Activated CD4-positive, alpha-beta T cell treated with anti-CD3 and anti-CD28 coated beads, Interleukin-2, amount 10 ng/mL, durations not matched to agents 24 days and 14 days (primary cell): ENCODE results near the gene AKR1B1. TPM values are rescaled to one million over a fixed set of nuclear protein-coding genes. Genes with fewer than 3 reads are reported as not detected.

Experiments
- DNase-seq: peaks from one replicate; pipeline ENCODE4 v3.0.0; 2022
- H3K27ac Mint-ChIP-seq: one replicate; pipeline ENCODE4 v1.8.0; 2022; ENCODE audit warnings: mild to moderate bottlenecking, mixed read lengths
- H3K27me3 Mint-ChIP-seq: one replicate; pipeline ENCODE4 v1.8.0; 2022; ENCODE audit warnings: mixed read lengths
- H3K36me3 Mint-ChIP-seq: one replicate; pipeline ENCODE4 v1.8.0; 2022; ENCODE audit warnings: low read depth, mild to moderate bottlenecking, mixed read lengths
- H3K4me1 Mint-ChIP-seq: one replicate; pipeline ENCODE4 v1.8.0; 2021; ENCODE audit warnings: mixed read lengths
- H3K4me3 Mint-ChIP-seq: one replicate; pipeline ENCODE4 v1.8.0; 2022; ENCODE audit warnings: mild to moderate bottlenecking, moderate library complexity, mixed read lengths
- H3K9me3 Mint-ChIP-seq: one replicate; pipeline ENCODE4 v1.8.0; 2021; ENCODE audit warnings: mixed read lengths
- intact Hi-C: fragments of 100-400 bp; cut with micrococcal nuclease; formaldehyde crosslinking; loops from one replicate; pipeline ENCODE4 v1.15.1; 2023
- total RNA-seq: library from RNA; stranded (reverse); gene quantifications from 2 replicates; pipeline ENCODE4 v1.2.3, GENCODE V29; 2022

Gene AKR1B1
- total RNA-seq, 1 donor from 2014 or later: 107 TPM

DNA sequence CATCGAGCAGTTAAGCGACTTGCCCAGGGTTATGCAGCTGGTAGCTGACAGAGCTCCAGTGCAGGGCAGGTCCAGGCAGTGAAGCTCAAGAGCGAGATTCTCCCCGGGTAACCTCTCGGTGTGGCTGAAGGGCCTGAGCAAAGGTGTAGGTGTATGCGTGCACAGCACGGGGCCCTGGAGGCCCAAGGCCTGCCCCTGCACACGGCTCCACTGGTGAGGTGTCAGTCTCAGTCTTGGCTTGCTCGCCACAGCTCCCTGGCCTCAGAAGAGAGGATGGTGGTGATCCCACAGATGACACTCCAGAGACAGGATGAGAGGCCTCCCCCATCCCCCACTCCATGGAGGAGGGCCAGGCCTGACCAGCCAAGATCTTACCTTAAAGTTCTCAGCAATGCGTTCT lies 12.0 kb downstream of the AKR1B1 start:
- no peak for DNase-seq
- intact Hi-C loops: no loop called here
- H3K4me3 Mint-ChIP-seq: no peak overlapping the region
- peaks cover 55% of the 10 kb centered on the region for H3K36me3 Mint-ChIP-seq
- H3K4me1 Mint-ChIP-seq: no peaks in the 10 kb centered on the region
- no peaks in the 10 kb centered on the region for H3K27me3 Mint-ChIP-seq
- no peak overlapping the region for H3K27ac Mint-ChIP-seq
- no peaks in the 10 kb centered on the region for H3K9me3 Mint-ChIP-seq

DNA sequence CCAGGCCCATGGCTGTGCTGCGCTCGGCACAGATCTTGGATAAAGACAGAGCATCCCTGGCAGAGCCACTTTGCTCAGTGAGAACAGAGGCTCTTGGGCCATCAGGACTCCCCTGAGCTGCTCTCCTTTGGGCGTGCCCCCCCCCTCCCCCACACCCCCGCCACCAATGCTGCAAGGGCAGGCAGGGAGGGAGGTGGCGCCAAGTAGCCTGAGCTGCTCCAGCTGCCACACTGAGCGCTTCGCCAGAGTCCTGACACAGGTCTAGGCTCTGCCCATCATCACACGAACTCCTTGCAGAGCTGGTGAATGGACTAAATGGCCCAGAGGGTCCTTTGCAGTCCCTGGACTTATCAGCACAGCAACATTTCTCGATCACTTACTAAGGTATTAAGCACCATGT lies 12.5 kb downstream of the AKR1B1 start:
- no peak overlapping the region for H3K4me3 Mint-ChIP-seq
- peaks cover 60% of the 10 kb centered on the region for H3K36me3 Mint-ChIP-seq
- intact Hi-C loops: no loop called here
- H3K27ac Mint-ChIP-seq: no peak overlapping the region
- DNase-seq: no peak
- H3K27me3 Mint-ChIP-seq: no peaks in the 10 kb centered on the region
- no peaks in the 10 kb centered on the region for H3K9me3 Mint-ChIP-seq
- H3K4me1 Mint-ChIP-seq: no peaks in the 10 kb centered on the region

DNA sequence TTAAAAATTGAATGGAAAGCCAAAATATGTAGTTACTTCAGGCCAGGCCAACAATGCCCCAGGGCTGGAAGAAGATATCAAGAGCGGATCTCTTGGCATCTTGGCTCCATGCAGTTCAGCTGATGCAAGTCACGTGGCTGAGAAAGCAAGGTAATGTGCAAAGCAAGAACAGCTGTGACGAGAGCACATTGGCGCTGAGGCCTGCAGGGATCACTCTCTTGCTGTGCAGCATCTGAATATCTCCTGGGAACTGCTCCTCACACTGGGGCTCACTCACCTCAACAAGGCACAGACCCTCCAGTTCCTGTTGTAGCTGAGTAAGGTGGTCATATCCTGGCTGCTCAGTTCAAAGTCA lies 14.0 kb downstream of the AKR1B1 start:
- Mint-ChIP-seq H3K36me3 (peaks cover 66% of the 10 kb centered on the region), H3K27ac (no peak overlapping the region)
- intact Hi-C loops: no loop called here

DNA sequence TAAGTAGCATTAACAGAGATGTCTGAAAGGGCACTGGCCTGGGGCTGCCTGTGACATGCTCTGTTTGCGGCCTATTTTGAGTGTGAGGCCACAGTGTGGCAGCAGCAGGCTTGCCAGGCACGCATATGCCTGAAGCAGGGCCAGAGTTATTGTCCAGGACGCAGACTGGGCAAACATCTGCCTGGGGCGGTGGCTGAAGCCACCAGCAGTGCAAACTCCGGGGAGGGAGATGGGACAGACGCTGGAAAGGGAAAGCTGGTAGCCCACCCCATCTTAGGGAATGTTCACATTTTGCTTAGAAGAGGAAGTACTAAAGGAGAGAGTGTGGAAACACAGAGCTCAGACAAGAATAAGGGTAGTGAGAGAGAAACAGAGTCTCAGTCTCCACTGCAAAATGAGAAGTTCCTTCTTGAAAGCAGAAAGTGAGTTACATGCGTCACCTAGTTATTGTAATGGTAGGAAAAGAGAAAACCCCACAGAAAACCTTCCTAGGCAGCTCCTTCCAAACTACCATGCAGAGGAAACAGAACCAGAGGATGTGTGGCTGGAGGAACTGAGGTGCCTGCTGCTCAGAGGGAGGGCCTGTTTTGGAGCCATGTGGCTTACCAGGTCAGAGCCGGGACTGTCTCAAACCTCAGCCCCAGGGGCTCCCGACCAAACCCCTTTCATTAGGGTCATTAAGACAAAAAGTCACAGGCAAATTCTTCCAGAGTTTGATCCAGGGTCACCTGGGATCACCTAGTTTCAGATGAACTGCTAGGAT lies 14.5 kb downstream of the AKR1B1 start:
- no peaks in the 10 kb centered on the region for H3K9me3 Mint-ChIP-seq
- no peak overlapping the region for H3K27ac Mint-ChIP-seq
- H3K4me1 Mint-ChIP-seq: no peaks in the 10 kb centered on the region
- H3K27me3 Mint-ChIP-seq: no peaks in the 10 kb centered on the region
- intact Hi-C loops: no loop called here
- DNase-seq: no peak
- H3K4me3 Mint-ChIP-seq: no peak overlapping the region
- peaks cover 62% of the 10 kb centered on the region for H3K36me3 Mint-ChIP-seq

More for the DNA sequence above, 14.0 kb downstream of the AKR1B1 start:
- H3K27me3 Mint-ChIP-seq: no peaks in the 10 kb centered on the region
- no peaks in the 10 kb centered on the region for H3K4me1 Mint-ChIP-seq
- no peak overlapping the region for H3K4me3 Mint-ChIP-seq
- no peaks in the 10 kb centered on the region for H3K9me3 Mint-ChIP-seq
- DNase-seq: no peak

DNA sequence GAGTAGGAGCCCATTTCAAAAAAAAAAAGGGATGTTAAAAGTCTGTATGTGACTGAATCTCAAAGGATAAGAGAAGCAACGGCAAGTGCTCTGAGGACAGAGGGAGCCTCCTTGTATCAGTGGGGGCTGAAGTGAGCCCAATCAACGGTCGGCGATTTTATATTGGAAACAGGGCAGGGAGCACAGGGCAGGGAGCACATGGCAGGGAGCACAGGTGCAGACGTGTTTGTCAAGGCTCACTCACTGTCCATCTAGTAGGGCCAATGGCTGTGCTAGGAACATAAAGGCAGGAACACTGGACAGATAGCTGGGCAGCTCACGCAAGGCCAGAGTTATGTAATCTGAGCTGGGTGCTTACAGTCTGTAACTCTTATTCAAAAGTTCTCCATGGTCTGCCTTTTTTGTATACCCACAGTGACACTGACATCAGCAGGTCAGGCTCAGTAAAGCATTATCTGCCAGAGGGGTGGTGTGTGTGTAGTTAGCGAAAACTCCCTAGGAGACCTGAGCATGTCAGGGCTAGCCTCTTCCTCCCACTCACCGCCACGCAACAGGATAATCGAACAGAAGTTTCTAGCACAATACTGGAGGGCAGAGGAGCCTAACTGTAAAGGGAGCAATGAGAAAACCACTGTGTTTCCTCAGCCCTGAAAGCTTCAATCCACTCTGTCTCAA lies 15.4 kb downstream of the AKR1B1 start:
- peaks cover 54% of the 10 kb centered on the region for H3K36me3 Mint-ChIP-seq
- no peak for DNase-seq
- intact Hi-C loops: no loop called here
- no peak overlapping the region for H3K4me3 Mint-ChIP-seq
- H3K4me1 Mint-ChIP-seq: no peaks in the 10 kb centered on the region
- no peaks in the 10 kb centered on the region for H3K27me3 Mint-ChIP-seq
- H3K9me3 Mint-ChIP-seq: no peaks in the 10 kb centered on the region
- H3K27ac Mint-ChIP-seq: no peak overlapping the region

DNA sequence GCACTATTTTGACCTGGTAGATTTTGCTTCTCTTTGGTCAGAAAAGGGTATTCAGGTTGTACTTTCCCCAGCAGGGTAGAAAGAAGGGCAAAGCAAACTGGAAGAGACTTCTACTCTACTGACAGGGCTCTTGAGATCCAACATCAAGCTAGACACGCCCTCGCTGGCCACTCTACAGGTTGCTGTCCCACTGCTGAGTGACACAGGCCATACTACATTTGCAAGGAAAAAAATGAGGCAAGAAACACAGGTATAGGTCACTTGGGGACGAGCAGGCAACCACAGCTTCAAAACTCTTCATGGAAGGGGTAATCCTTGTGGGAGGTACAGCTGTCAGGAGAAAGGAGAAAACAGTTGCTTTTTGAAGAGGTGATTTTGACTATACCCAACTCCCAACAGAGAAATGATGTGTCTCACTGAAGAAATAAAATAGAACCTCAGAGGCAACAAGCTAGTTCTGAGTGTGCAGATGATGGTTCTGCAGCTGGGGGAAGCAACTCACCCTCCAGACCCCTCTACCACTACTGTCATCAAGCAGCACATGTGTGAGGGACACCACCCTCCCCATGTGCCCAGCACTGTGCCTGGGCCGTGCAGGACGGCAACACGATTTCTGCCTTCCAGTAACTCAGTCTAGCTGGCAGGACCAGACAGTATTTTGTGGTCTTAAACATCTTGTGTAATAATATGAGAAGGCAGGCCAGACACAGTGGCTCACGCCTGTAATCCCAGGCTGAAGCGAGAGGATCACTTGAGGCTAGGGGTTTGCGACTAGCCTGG lies 16.3 kb downstream of the AKR1B1 start:
- Mint-ChIP-seq H3K4me1 (no peaks in the 10 kb centered on the region), H3K27ac (no peak overlapping the region), H3K4me3 (no peak overlapping the region), H3K27me3 (no peaks in the 10 kb centered on the region), H3K9me3 (no peaks in the 10 kb centered on the region), H3K36me3 (peaks cover 54% of the 10 kb centered on the region)
- intact Hi-C loops: no loop called here
- no peak for DNase-seq

DNA sequence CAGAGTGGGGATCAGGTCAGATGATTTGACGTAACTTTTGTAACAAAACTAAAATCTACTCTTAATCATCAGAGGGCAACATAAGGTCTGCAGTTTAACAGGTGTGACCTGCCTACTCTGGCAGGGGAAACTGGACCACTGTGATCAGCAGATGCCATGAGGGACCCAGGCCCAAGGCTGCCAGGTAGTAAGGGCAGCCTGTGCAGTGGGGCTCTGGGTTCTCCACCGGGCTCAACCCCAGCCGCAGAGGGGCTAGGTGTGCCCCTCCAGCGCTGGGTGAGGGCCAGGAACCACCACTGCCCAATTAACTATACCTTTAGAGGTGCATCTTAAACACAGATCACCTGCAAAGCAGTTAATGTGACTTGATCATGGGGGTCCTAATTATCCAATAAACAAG lies 17.6 kb downstream of the AKR1B1 start:
- H3K4me3 Mint-ChIP-seq: no peak overlapping the region
- H3K9me3 Mint-ChIP-seq: no peaks in the 10 kb centered on the region
- intact Hi-C loops: no loop called here
- no peak for DNase-seq
- peaks cover 47% of the 10 kb centered on the region for H3K36me3 Mint-ChIP-seq
- H3K27me3 Mint-ChIP-seq: no peaks in the 10 kb centered on the region
- H3K4me1 Mint-ChIP-seq: no peaks in the 10 kb centered on the region
- H3K27ac Mint-ChIP-seq: no peak overlapping the region

DNA sequence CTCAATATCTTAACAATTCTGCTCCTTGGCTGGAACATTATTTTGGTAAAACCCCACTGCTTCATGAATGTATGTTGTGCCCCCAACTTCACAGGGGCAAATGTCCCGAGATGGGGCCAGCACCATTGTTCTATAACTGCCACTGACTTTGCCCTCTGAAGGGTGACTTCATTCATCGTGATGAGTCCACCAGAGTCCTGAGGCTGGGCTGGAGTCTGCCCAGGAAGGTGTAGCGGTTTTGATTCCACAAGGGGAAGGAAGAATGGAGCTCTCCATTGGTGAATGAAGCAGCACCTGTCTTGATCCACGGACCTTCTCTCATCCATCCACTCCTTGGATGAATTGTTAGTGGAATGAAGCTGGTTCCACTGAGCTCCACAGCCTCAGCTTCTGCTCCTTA lies 18.4 kb downstream of the AKR1B1 start:
- no peak for DNase-seq
- no peaks in the 10 kb centered on the region for H3K9me3 Mint-ChIP-seq
- H3K27me3 Mint-ChIP-seq: no peaks in the 10 kb centered on the region
- H3K4me1 Mint-ChIP-seq: no peaks in the 10 kb centered on the region
- H3K27ac Mint-ChIP-seq: no peak overlapping the region
- H3K36me3 Mint-ChIP-seq: peaks cover 43% of the 10 kb centered on the region
- H3K4me3 Mint-ChIP-seq: no peak overlapping the region
- intact Hi-C loops: no loop called here

DNA sequence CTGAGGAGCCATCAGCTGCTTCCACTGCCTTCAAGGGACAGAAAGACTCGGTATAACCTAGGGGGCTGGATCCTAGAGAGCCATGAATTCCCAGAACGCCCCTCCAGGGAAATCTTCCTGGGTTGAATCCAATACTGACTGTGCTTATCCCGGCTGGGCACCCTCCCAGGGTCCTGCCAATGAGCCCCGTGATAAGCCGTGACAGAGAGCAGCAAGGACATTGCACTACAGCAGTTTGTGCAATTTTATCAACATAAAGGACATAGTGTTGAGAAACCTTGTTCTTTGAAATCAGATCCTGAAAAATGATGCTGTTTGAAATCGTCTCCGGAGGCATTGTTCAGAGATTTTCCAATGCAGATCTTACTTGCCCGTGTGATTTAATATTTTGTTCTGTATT lies 18.8 kb downstream of the AKR1B1 start:
- Mint-ChIP-seq H3K27me3 (no peaks in the 10 kb centered on the region), H3K36me3 (peaks cover 39% of the 10 kb centered on the region), H3K4me3 (no peak overlapping the region), H3K9me3 (no peaks in the 10 kb centered on the region), H3K4me1 (no peaks in the 10 kb centered on the region), H3K27ac (no peak overlapping the region)
- no peak for DNase-seq
- intact Hi-C loops: no loop called here

DNA sequence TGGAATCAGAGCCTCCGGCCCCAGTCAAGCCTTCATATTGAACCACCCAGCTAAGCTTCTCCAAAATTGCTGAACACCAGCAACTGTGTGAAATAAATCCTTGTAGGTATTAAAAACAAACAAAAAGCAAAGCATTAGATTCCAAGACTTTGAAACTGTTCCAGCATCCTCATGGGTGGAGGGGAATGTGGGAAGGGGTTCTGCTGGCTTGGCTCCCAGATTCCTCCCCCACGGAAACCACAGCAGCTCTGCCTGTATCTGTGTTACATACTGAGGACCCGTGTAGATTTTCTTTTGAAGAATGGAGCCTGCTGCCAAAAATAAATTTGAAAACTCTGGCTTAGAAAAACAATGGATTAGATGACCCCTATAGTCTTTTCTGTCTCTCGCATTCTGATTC lies 20.0 kb downstream of the AKR1B1 start:
- no peak for DNase-seq
- H3K27me3 Mint-ChIP-seq: no peaks in the 10 kb centered on the region
- intact Hi-C loops: loop anchor here (10.0 kb wide), 1 partner anchor 516 kb away; no protein-coding TSS in a partner anchor
- H3K27ac Mint-ChIP-seq: no peak overlapping the region
- H3K4me1 Mint-ChIP-seq: no peaks in the 10 kb centered on the region
- peaks cover 33% of the 10 kb centered on the region for H3K36me3 Mint-ChIP-seq
- no peaks in the 10 kb centered on the region for H3K9me3 Mint-ChIP-seq
- no peak overlapping the region for H3K4me3 Mint-ChIP-seq

DNA sequence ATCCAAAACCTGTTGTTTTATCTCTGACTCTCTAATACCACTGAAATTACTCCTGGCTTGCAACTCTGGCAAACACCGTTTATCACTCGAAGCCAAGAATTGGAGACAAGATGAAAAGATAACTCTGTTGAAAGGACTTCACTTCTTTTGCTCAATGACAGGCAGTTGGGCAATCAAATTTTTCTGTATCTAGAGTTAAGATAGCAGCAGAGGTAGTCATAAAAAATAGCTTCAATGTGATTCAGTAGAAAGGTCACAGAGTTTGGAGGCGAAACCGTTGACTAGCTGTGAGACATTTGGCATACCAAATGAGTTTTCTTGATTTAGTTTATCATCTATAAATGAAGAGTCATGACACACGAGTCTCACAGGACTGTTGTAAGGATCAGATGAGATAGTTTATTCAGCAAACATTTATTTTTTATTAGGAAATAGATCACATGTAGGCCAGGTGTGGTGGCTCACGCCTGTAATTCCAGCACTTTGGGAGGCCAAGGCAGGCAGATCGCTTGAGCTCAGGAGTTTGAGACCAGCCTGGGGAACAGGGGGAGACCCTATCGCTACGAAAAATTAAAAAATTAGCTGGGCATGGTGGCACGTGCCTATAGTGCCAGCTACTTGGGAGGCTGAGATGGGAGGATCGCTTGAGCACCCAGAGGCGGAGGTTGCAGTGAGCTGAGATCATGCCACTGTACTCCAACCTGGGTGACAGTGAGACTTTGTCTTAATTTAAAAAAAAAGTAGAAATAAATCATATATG lies 23.6 kb downstream of the AKR1B1 start:
- Mint-ChIP-seq H3K9me3 (no peaks in the 10 kb centered on the region), H3K36me3 (peaks cover 3% of the 10 kb centered on the region), H3K27ac (no peak overlapping the region), H3K4me1 (peaks cover 14% of the 10 kb centered on the region), H3K4me3 (no peak overlapping the region), H3K27me3 (no peaks in the 10 kb centered on the region)
- intact Hi-C loops: loop anchor here (10.0 kb wide), 1 partner anchor 519 kb away; no protein-coding TSS in a partner anchor
- no peak for DNase-seq

DNA sequence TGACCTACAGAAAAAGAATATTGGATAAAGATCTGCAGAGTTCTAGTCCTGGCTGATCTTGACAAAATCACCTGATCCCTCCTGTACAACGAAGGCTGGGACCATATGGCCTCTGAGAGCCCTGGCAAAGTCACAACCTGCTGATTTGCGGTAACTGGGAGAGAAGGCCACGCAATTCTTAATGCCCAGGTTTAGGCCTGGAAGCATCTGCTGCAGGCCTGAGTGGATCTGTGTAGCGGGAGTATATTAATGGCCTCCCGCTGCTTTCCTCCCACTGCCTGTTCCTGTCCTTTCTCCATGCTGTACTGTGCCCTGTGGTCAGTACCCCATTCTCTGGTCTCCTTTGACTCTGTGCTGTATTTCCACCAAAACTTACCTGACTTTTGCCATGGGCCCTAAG lies 24.2 kb downstream of the AKR1B1 start:
- Mint-ChIP-seq H3K27me3 (no peaks in the 10 kb centered on the region), H3K4me3 (no peak overlapping the region), H3K36me3 (no peaks in the 10 kb centered on the region), H3K9me3 (no peaks in the 10 kb centered on the region), H3K27ac (no peak overlapping the region), H3K4me1 (peaks cover 14% of the 10 kb centered on the region)
- intact Hi-C loops: loop anchor here (10.0 kb wide), 1 partner anchor 520 kb away; no protein-coding TSS in a partner anchor
- DNase-seq: no peak

DNA sequence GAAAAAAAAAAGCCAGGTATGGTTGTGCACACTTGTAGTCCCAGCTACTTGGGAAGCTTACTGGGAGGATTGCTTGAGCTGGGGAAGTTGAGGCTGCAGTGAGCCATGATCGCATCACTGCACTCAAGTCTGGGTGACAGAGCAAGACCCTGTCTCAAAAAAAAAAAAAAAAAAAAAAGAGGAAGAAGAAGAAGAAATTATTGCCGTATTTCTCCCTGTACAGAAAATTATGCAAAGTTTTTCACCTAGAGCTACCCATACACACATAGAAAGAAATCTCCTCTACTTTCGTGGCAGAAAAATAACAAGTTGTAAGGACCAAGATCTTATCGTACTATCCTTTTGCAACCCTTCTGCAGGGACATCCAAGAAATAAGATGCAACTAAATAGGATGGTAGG lies 25.5 kb downstream of the AKR1B1 start:
- peaks cover 2% of the 10 kb centered on the region for H3K27me3 Mint-ChIP-seq
- peak overlapping the region; percentile 26 for H3K27ac Mint-ChIP-seq
- no peaks in the 10 kb centered on the region for H3K36me3 Mint-ChIP-seq
- peaks cover 14% of the 10 kb centered on the region for H3K4me1 Mint-ChIP-seq
- intact Hi-C loops: loop anchor here (2.0 to 10.0 kb wide), 2 partner anchors 117 to 521 kb away; partner anchors contain the start of gene SLC35B4
- H3K4me3 Mint-ChIP-seq: no peak overlapping the region
- DNase-seq: no peak
- no peaks in the 10 kb centered on the region for H3K9me3 Mint-ChIP-seq
